Karpas-422 (cell line): ENCODE results near the gene MVD. TPM values are rescaled to one million over a fixed set of nuclear protein-coding genes. Genes with fewer than 3 reads are reported as not detected.

ENCODE experiments used
- DNase-seq: peaks from one replicate; pipeline ENCODE4 v3.0.0-alpha.2; 2015
- H2AFZ ChIP-seq: fragments of 200-600 bp; sonication (generic); 2 replicates; pipeline ENCODE4 v1.6.1; 2014; ENCODE audit warnings: antibody characterized with exemption, low read length, mixed read lengths
- H3K27ac ChIP-seq: fragments of 200-600 bp; sonication (generic); 2 replicates; pipeline ENCODE4 v1.5.1; 2014; ENCODE audit warnings: mild to moderate bottlenecking, low read length, moderate library complexity
- H3K27me3 ChIP-seq: fragments of 200-600 bp; sonication (generic); 2 replicates; pipeline ENCODE4 v1.6.1; 2014; ENCODE audit warnings: low read length, mixed read lengths
- H3K36me3 ChIP-seq: fragments of 200-600 bp; sonication (generic); 2 replicates; pipeline ENCODE4 v1.6.1; 2014; ENCODE audit warnings: low read length, mixed read lengths; ENCODE audit not compliant: insufficient read depth
- H3K4me1 ChIP-seq: fragments of 200-600 bp; sonication (generic); 2 replicates; pipeline ENCODE4 v1.6.1; 2014; ENCODE audit warnings: mild to moderate bottlenecking, low read length, mixed read lengths
- H3K4me2 ChIP-seq: fragments of 200-600 bp; sonication (generic); 2 replicates; pipeline ENCODE4 v1.6.1; 2014; ENCODE audit warnings: low read length, low read depth, mild to moderate bottlenecking; ENCODE audit not compliant: poor library complexity, severe bottlenecking
- H3K4me3 ChIP-seq: fragments of 200-600 bp; sonication (generic); 2 replicates; pipeline ENCODE4 v1.5.1; 2014; ENCODE audit warnings: mild to moderate bottlenecking, antibody characterized with exemption, low read length, mixed read lengths
- H3K79me2 ChIP-seq: fragments of 200-600 bp; sonication (generic); 2 replicates; pipeline ENCODE4 v1.6.1; 2014; ENCODE audit warnings: mild to moderate bottlenecking, low read length, mixed read lengths
- H3K9ac ChIP-seq: fragments of 200-600 bp; sonication (generic); 2 replicates; pipeline ENCODE4 v1.6.0; 2014; ENCODE audit warnings: low read length
- H3K9me2 ChIP-seq: fragments of 200-600 bp; sonication (generic), shearing (Covaris generic); replicated peaks from 2 replicates; pipeline ENCODE4 v1.6.0; 2014; ENCODE audit warnings: mild to moderate bottlenecking, low read length, moderate library complexity; ENCODE audit not compliant: insufficient read depth
- H3K9me3 ChIP-seq: fragments of 300-700, 200-600 bp; sonication (generic); 2 replicates; pipeline ENCODE4 v1.6.1; 2014; ENCODE audit warnings: low read length, mixed read lengths
- H4K20me1 ChIP-seq: fragments of 200-600 bp; sonication (generic); 2 replicates; pipeline ENCODE4 v1.6.1; 2014; ENCODE audit warnings: mild to moderate bottlenecking, antibody characterized with exemption, low read length, low read depth; ENCODE audit not compliant: insufficient read depth
- total RNA-seq: library from RNA; depleted of rRNA; stranded (reverse); fragments of >200 nt; shearing (Covaris generic); gene quantifications from 2 replicates; pipeline ENCODE4 v1.2.3, GENCODE V29; 2014; ENCODE audit warnings: low replicate concordance

MVD gene
- total RNA-seq, 1 experiment from 2014 or later = 35.0 TPM

GRCh38 chr16:88680554-88681083 is 17.7 kb upstream of the MVD start:
- H3K27me3 ChIP-seq = no peaks in the 10 kb centered on the region
- peaks cover 36% of the 10 kb centered on the region for H3K4me1 ChIP-seq
- no peaks in the 10 kb centered on the region for H3K36me3 ChIP-seq
- H4K20me1 ChIP-seq = no peaks in the 10 kb centered on the region
- H3K9ac ChIP-seq = peak overlapping the region; percentile 64; the same call in 1 of the 2 replicates
- H2AFZ ChIP-seq = no peak overlapping the region
- H3K4me3 ChIP-seq = no peak overlapping the region; the same call in 1 of the 2 replicates
- no peaks in the 10 kb centered on the region for H3K79me2 ChIP-seq
- no peak for DNase-seq
- H3K9me3 ChIP-seq = no peaks in the 10 kb centered on the region
- H3K27ac ChIP-seq = no peak overlapping the region
- H3K9me2 ChIP-seq = no peaks in the 10 kb centered on the region
- peak overlapping the region; percentile 66 for H3K4me2 ChIP-seq

DNA sequence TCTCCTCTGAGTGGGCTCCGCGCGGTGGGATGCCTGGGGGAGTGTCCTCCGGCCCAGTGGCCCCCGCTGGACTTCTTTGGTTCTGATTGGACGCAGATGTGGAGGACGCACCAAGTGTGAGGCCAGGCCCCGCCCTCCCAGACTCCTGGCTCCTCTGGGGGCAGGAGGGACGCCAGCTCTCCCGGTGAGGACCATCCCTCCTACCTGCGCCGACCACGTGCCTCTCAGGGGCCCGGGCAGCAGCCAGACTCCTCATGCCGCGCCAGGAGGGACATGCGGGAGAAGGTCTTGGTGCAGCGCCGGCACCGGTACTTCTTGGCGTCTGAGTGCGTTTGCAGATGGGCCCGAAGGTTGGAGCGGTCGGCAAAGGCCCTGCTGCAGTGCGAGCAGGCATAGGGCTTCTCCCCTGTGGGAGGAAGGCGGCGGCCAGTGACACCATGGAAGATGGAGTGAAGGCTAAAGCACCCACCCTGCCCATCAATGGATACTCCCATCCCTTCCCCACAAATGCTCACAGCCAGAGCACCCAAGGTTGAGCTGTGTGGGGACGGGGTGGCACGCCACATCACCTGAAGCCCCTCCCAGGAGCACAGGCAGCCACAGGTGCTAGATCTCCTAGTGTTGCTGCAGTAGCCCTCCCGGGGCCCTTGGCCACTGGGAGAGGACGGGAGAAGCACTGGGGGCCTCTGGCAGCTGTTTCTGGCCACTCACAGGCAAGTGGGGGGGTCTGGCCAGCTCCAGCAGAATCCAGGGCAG is 15.5 kb upstream of the MVD start:
- Histone ChIP-seq H3K27ac (no peak overlapping the region), H3K4me3 (no peak overlapping the region), H3K79me2 (no peaks in the 10 kb centered on the region), H3K36me3 (no peaks in the 10 kb centered on the region), H3K4me2 (no peak overlapping the region), H3K4me1 (peaks cover 20% of the 10 kb centered on the region), H3K27me3 (no peaks in the 10 kb centered on the region), H2AFZ (no peak overlapping the region), H4K20me1 (no peaks in the 10 kb centered on the region), H3K9me3 (no peaks in the 10 kb centered on the region), H3K9ac (no peak overlapping the region), H3K9me2 (no peaks in the 10 kb centered on the region)
- no peak for DNase-seq

- no peaks in the 10 kb centered on the region for H3K79me2 ChIP-seq
- H3K9me2 ChIP-seq = no peaks in the 10 kb centered on the region
- H3K4me3 ChIP-seq = no peak overlapping the region
- no peak overlapping the region for H3K4me2 ChIP-seq
- no peak overlapping the region for H3K9ac ChIP-seq
- no peaks in the 10 kb centered on the region for H3K36me3 ChIP-seq
- no peaks in the 10 kb centered on the region for H3K27me3 ChIP-seq
- no peak for DNase-seq
- no peaks in the 10 kb centered on the region for H3K9me3 ChIP-seq
- no peak overlapping the region for H2AFZ ChIP-seq
- H3K4me1 ChIP-seq = peaks cover 20% of the 10 kb centered on the region
- no peaks in the 10 kb centered on the region for H4K20me1 ChIP-seq
- H3K27ac ChIP-seq = no peak overlapping the region
These were observed 14.8 kb upstream of the MVD start for GRCh38 chr16:88677721-88678120.

GRCh38 chr16:88676502-88677242 is 13.8 kb upstream of the MVD start:
- Histone ChIP-seq H3K4me1 (peaks cover 11% of the 10 kb centered on the region), H3K36me3 (no peaks in the 10 kb centered on the region), H3K79me2 (no peaks in the 10 kb centered on the region), H3K27me3 (no peaks in the 10 kb centered on the region), H4K20me1 (no peaks in the 10 kb centered on the region), H3K9me3 (no peaks in the 10 kb centered on the region), H2AFZ (no peak overlapping the region), H3K9ac (no peak overlapping the region), H3K9me2 (no peaks in the 10 kb centered on the region), H3K4me3 (no peak overlapping the region), H3K4me2 (no peak overlapping the region), H3K27ac (no peak overlapping the region)
- no peak for DNase-seq

GRCh38 chr16:88673716-88674379 is 11.0 kb upstream of the MVD start:
- H3K79me2 ChIP-seq = no peaks in the 10 kb centered on the region
- no peaks in the 10 kb centered on the region for H3K36me3 ChIP-seq
- H2AFZ ChIP-seq = no peak overlapping the region
- no peaks in the 10 kb centered on the region for H3K9me2 ChIP-seq
- H3K4me1 ChIP-seq = no peaks in the 10 kb centered on the region
- H4K20me1 ChIP-seq = no peaks in the 10 kb centered on the region
- no peak overlapping the region for H3K27ac ChIP-seq
- H3K27me3 ChIP-seq = no peaks in the 10 kb centered on the region
- no peaks in the 10 kb centered on the region for H3K9me3 ChIP-seq
- H3K4me2 ChIP-seq = no peak overlapping the region
- no peak overlapping the region for H3K9ac ChIP-seq
- no peak overlapping the region for H3K4me3 ChIP-seq
- DNase-seq = no peak

- H3K36me3 ChIP-seq = no peaks in the 10 kb centered on the region
- no peaks in the 10 kb centered on the region for H3K4me1 ChIP-seq
- no peaks in the 10 kb centered on the region for H3K27me3 ChIP-seq
- H3K9me2 ChIP-seq = no peaks in the 10 kb centered on the region
- H3K9ac ChIP-seq = no peak overlapping the region
- no peak overlapping the region for H3K27ac ChIP-seq
- no peaks in the 10 kb centered on the region for H4K20me1 ChIP-seq
- H3K9me3 ChIP-seq = no peaks in the 10 kb centered on the region
- no peak overlapping the region for H3K4me2 ChIP-seq
- H3K79me2 ChIP-seq = no peaks in the 10 kb centered on the region
- no peak overlapping the region for H2AFZ ChIP-seq
- no peak overlapping the region for H3K4me3 ChIP-seq
- no peak for DNase-seq
These were observed 9.9 kb upstream of the MVD start for GRCh38 chr16:88672776-88673175.

- Histone ChIP-seq H3K4me2 (no peak overlapping the region), H3K9me2 (no peaks in the 10 kb centered on the region), H4K20me1 (no peaks in the 10 kb centered on the region), H3K9ac (no peak overlapping the region), H3K9me3 (no peaks in the 10 kb centered on the region), H3K27me3 (no peaks in the 10 kb centered on the region), H2AFZ (no peak overlapping the region), H3K36me3 (no peaks in the 10 kb centered on the region), H3K79me2 (no peaks in the 10 kb centered on the region), H3K4me1 (no peaks in the 10 kb centered on the region), H3K4me3 (no peak overlapping the region), H3K27ac (no peak overlapping the region)
- no peak for DNase-seq
These were observed 8.9 kb upstream of the MVD start for GRCh38 chr16:88671806-88672205.

DNA sequence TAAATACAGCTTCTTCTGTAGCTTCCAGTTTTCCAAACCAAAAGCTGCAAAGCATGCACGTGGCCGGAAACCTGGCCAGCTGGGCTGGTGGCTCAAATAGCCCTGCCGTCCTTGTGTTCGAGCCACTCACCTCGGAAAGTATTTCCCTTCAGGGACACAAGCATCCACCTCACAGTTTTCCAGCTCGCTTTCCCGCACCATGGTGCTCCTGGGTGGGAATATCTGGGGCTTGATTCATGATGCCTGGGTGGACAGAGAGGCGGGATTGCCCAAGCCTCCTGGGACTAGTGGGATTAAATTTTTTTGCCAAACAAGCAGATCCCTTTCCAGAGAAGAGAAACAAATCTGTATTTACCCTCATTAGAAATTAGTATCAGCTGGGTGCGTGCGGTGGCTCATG is 7.1 kb upstream of the MVD start:
- H4K20me1 ChIP-seq = no peaks in the 10 kb centered on the region
- H3K27ac ChIP-seq = no peak overlapping the region
- no peak overlapping the region for H2AFZ ChIP-seq
- H3K9me2 ChIP-seq = no peaks in the 10 kb centered on the region
- no peaks in the 10 kb centered on the region for H3K79me2 ChIP-seq
- no peak overlapping the region for H3K4me3 ChIP-seq
- no peak overlapping the region for H3K9ac ChIP-seq
- H3K9me3 ChIP-seq = no peaks in the 10 kb centered on the region
- DNase-seq = no peak
- no peaks in the 10 kb centered on the region for H3K36me3 ChIP-seq
- peaks cover 8% of the 10 kb centered on the region for H3K4me1 ChIP-seq
- no peaks in the 10 kb centered on the region for H3K27me3 ChIP-seq
- H3K4me2 ChIP-seq = no peak overlapping the region
